ENCODE measurements around the gene IQCE.

Gene IQCE

DNA sequence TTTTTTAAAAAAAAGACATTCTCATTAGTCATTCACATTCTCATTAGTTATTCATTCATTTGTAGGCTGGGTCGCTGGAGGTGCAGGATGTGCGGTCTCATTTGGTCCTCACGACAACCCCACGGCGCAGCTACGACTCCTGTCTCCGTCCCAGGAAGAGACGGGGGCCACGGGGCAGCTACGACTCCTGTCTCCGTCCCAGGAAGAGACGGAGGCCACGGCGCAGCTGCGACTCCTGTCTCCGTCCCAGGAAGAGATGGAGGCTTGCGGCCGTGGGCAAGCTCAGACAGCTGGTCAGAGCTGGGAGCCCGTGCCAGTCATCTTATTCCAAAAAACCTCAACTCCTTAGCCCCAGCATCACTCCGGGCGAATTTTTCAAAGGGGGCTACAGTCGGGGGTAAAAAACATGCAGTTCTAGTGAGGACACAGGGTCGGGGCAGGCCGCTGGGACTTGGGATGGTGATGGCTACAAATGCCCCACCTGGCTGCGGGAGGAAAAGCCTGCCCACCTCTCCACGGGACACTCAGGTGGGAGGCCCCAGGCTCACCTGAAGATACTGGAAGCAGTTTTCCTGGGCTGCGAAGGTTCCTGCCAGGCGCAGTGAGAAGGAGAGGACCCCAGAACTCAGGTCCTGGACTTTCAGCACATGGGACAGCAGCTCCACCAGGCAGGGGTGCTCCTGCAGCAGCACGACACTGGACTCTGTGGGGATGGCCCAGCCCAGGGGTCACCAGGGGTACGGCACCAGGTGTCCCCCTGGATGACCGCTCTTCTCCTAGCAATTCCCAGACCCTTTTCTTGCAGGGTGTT, 11.8 kb upstream of the IQCE start:
- no peak overlapping the region for H3K14ac ChIP-seq (ENCODE audit: low read length)
- no peak overlapping the region for H3K18ac ChIP-seq (ENCODE audit: low read length)
- no peak overlapping the region for H2AFZ ChIP-seq (ENCODE audit: insufficient read depth, low read length, poor library complexity)
- no peak overlapping the region for H4K8ac ChIP-seq (ENCODE audit: low read depth, low read length)
- no peak overlapping the region for H2AK5ac ChIP-seq (ENCODE audit: low read length)
- H2BK120ac ChIP-seq (ENCODE audit: insufficient read depth, low read length, poor library complexity) = no peak overlapping the region
- no peak overlapping the region for H3K4me2 ChIP-seq (ENCODE audit: low read length)
- no peaks in the 10 kb centered on the region for H3K27me3 ChIP-seq (ENCODE audit: insufficient read depth, low read length)
- no peak overlapping the region for H3K27ac ChIP-seq (ENCODE audit: low read depth, low read length)
- H3K36me3 ChIP-seq (ENCODE audit: control insufficient read depth in 1 of 2, insufficient read depth in 2 of 2, low read length in 2 of 2) = peaks cover 53 to 55% of the 10 kb centered on the region in 2 experiments
- no peak overlapping the region for H3K23ac ChIP-seq (ENCODE audit: low read length)
- WGBS (ENCODE audit: extremely low coverage, insufficient coverage, insufficient read length) = no CpG with 5 or more reads among the region's 31 CpGs
- no peak overlapping the region for H4K12ac ChIP-seq (ENCODE audit: low read depth, low read length)
- H2BK12ac ChIP-seq (ENCODE audit: low read length) = no peak overlapping the region
- H3K4me3 ChIP-seq (ENCODE audit: low read depth, low read length) = no peak overlapping the region
- no peaks in the 10 kb centered on the region for H3K79me1 ChIP-seq (ENCODE audit: low read length)
- peak overlapping the region; percentile 18 for H3K9ac ChIP-seq (ENCODE audit: low read length)
- no peak overlapping the region for H3K4ac ChIP-seq (ENCODE audit: low read depth, low read length)
- H3K4me1 ChIP-seq (ENCODE audit: control insufficient read depth in 1 of 2, insufficient read depth in 2 of 2, low read length in 2 of 2) = no peaks in the 10 kb centered on the region
- H3K9me3 ChIP-seq (ENCODE audit: insufficient read depth, low read depth, low read length) = peaks cover 3% of the 10 kb centered on the region
- no peak overlapping the region for H2BK5ac ChIP-seq (ENCODE audit: low read depth, low read length, poor library complexity)
- no peak for DNase-seq
- no peaks in the 10 kb centered on the region for H3K79me2 ChIP-seq (ENCODE audit: control insufficient read depth, insufficient read depth, low read length, poor library complexity)
- no peak overlapping the region for H4K91ac ChIP-seq (ENCODE audit: low read depth, low read length)

DNA sequence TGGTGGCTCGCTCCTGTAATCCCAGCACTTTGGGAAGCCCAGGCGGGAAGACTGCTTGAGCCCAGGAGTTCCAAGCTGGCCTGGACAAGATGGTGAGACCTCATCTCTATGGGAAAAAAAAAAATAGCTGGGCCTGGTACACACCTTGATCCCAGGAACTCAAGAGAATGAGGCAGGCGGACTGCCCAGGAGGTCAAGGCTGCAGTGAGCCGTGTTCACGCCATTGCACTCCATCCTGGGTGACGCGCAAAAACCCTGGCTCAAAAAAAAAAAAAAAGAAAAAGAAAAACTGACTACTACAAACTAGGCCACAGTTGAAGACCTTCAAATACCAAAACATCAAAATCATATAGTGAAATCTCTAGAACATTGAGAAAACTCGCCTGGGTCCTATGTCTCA, 7.4 kb upstream of the IQCE start:
- H2BK12ac ChIP-seq (ENCODE audit: low read length) = no peak overlapping the region
- no peak overlapping the region for H3K18ac ChIP-seq (ENCODE audit: low read length)
- no peak overlapping the region for H4K8ac ChIP-seq (ENCODE audit: low read depth, low read length)
- no peak overlapping the region for H2BK5ac ChIP-seq (ENCODE audit: low read depth, low read length, poor library complexity)
- no peak overlapping the region for H2AFZ ChIP-seq (ENCODE audit: insufficient read depth, low read length, poor library complexity)
- H4K91ac ChIP-seq (ENCODE audit: low read depth, low read length) = no peak overlapping the region
- no peak overlapping the region for H4K12ac ChIP-seq (ENCODE audit: low read depth, low read length)
- no peak overlapping the region for H3K14ac ChIP-seq (ENCODE audit: low read length)
- peaks cover 6 to 8% of the 10 kb centered on the region in 2 experiments for H3K4me1 ChIP-seq (ENCODE audit: control insufficient read depth in 1 of 2, insufficient read depth in 2 of 2, low read length in 2 of 2)
- no peaks in the 10 kb centered on the region for H3K27me3 ChIP-seq (ENCODE audit: insufficient read depth, low read length)
- DNase-seq = no peak
- no peak overlapping the region for H3K4me3 ChIP-seq (ENCODE audit: low read depth, low read length)
- no peak overlapping the region for H2AK5ac ChIP-seq (ENCODE audit: low read length)
- no CpG with 5 or more reads among the region's 8 CpGs for WGBS (ENCODE audit: extremely low coverage, insufficient coverage, insufficient read length)
- no peak overlapping the region for H3K23ac ChIP-seq (ENCODE audit: low read length)
- H3K9me3 ChIP-seq (ENCODE audit: insufficient read depth, low read depth, low read length) = no peaks in the 10 kb centered on the region
- no peak overlapping the region for H3K4ac ChIP-seq (ENCODE audit: low read depth, low read length)
- no peak overlapping the region for H3K27ac ChIP-seq (ENCODE audit: low read depth, low read length)
- H3K79me1 ChIP-seq (ENCODE audit: low read length) = peaks cover 10% of the 10 kb centered on the region
- H3K79me2 ChIP-seq (ENCODE audit: control insufficient read depth, insufficient read depth, low read length, poor library complexity) = peaks cover 10% of the 10 kb centered on the region
- peaks cover 19 to 20% of the 10 kb centered on the region in 2 experiments for H3K36me3 ChIP-seq (ENCODE audit: control insufficient read depth in 1 of 2, insufficient read depth in 2 of 2, low read length in 2 of 2)
- no peak overlapping the region for H3K9ac ChIP-seq (ENCODE audit: low read length)
- no peak overlapping the region for H2BK120ac ChIP-seq (ENCODE audit: insufficient read depth, low read length, poor library complexity)
- H3K4me2 ChIP-seq (ENCODE audit: low read length) = no peak overlapping the region

DNA sequence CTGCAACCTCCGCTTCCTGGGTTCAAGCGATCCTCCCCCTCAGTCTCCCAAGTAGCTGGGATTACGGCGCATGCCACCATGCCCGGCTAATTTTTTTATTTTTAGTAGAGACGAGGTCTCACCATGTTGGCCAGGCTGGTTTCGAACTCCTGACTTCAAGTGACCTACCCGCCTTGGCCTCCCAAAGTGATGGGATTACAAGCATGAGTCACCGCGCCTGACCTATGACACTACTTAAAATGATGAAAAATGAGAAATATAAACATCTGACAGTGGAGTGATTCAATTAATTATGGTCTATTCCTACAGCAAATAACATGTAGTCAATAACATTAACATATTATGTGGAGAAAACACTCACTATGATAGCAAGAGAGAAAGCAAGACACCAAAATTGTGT, 5.7 kb upstream of the IQCE start:
- Histone ChIP-seq H3K23ac (ENCODE audit: low read length) (no peak overlapping the region), H3K36me3 (ENCODE audit: control insufficient read depth in 1 of 2, insufficient read depth in 2 of 2, low read length in 2 of 2) (peaks cover 4 to 9% of the 10 kb centered on the region in 2 experiments), H4K8ac (ENCODE audit: low read depth, low read length) (no peak overlapping the region), H2AK5ac (ENCODE audit: low read length) (no peak overlapping the region), H3K14ac (ENCODE audit: low read length) (no peak overlapping the region), H3K79me1 (ENCODE audit: low read length) (peaks cover 10% of the 10 kb centered on the region), H2BK5ac (ENCODE audit: low read depth, low read length, poor library complexity) (no peak overlapping the region), H3K4me2 (ENCODE audit: low read length) (no peak overlapping the region), H2BK120ac (ENCODE audit: insufficient read depth, low read length, poor library complexity) (no peak overlapping the region), H2BK12ac (ENCODE audit: low read length) (no peak overlapping the region), H3K4me1 (ENCODE audit: control insufficient read depth in 1 of 2, insufficient read depth in 2 of 2, low read length in 2 of 2) (peaks cover 6 to 8% of the 10 kb centered on the region in 2 experiments), H3K4me3 (ENCODE audit: low read depth, low read length) (no peak overlapping the region), H4K91ac (ENCODE audit: low read depth, low read length) (no peak overlapping the region), H3K18ac (ENCODE audit: low read length) (no peak overlapping the region), H3K79me2 (ENCODE audit: control insufficient read depth, insufficient read depth, low read length, poor library complexity) (peaks cover 10% of the 10 kb centered on the region), H4K12ac (ENCODE audit: low read depth, low read length) (no peak overlapping the region), H3K9ac (ENCODE audit: low read length) (no peak overlapping the region), H3K27me3 (ENCODE audit: insufficient read depth, low read length) (no peaks in the 10 kb centered on the region), H3K4ac (ENCODE audit: low read depth, low read length) (no peak overlapping the region), H2AFZ (ENCODE audit: insufficient read depth, low read length, poor library complexity) (no peak overlapping the region), H3K9me3 (ENCODE audit: insufficient read depth, low read depth, low read length) (no peaks in the 10 kb centered on the region), H3K27ac (ENCODE audit: low read depth, low read length) (no peak overlapping the region)
- no CpG with 5 or more reads among the region's 10 CpGs for WGBS (ENCODE audit: extremely low coverage, insufficient coverage, insufficient read length)
- DNase-seq = no peak

- Histone ChIP-seq H4K91ac (ENCODE audit: low read depth, low read length) (no peak overlapping the region), H3K23ac (ENCODE audit: low read length) (no peak overlapping the region), H3K4ac (ENCODE audit: low read depth, low read length) (peak overlapping the region; percentile 22), H4K12ac (ENCODE audit: low read depth, low read length) (no peak overlapping the region), H3K4me1 (ENCODE audit: control insufficient read depth in 1 of 2, insufficient read depth in 2 of 2, low read length in 2 of 2) (peaks cover 6 to 8% of the 10 kb centered on the region in 2 experiments), H3K36me3 (ENCODE audit: control insufficient read depth in 1 of 2, insufficient read depth in 2 of 2, low read length in 2 of 2) (peaks cover 2 to 3% of the 10 kb centered on the region in 2 experiments), H2AFZ (ENCODE audit: insufficient read depth, low read length, poor library complexity) (no peak overlapping the region), H2AK5ac (ENCODE audit: low read length) (no peak overlapping the region), H2BK12ac (ENCODE audit: low read length) (no peak overlapping the region), H3K27me3 (ENCODE audit: insufficient read depth, low read length) (no peaks in the 10 kb centered on the region), H3K9ac (ENCODE audit: low read length) (peak overlapping the region; percentile 36), H3K27ac (ENCODE audit: low read depth, low read length) (no peak overlapping the region), H3K4me3 (ENCODE audit: low read depth, low read length) (no peak overlapping the region), H3K4me2 (ENCODE audit: low read length) (peak overlapping the region; percentile 95), H3K9me3 (ENCODE audit: insufficient read depth, low read depth, low read length) (no peaks in the 10 kb centered on the region), H3K14ac (ENCODE audit: low read length) (no peak overlapping the region), H4K8ac (ENCODE audit: low read depth, low read length) (no peak overlapping the region), H2BK120ac (ENCODE audit: insufficient read depth, low read length, poor library complexity) (no peak overlapping the region), H2BK5ac (ENCODE audit: low read depth, low read length, poor library complexity) (no peak overlapping the region), H3K79me2 (ENCODE audit: control insufficient read depth, insufficient read depth, low read length, poor library complexity) (peaks cover 11% of the 10 kb centered on the region), H3K79me1 (ENCODE audit: low read length) (peaks cover 15% of the 10 kb centered on the region), H3K18ac (ENCODE audit: low read length) (no peak overlapping the region)
- no peak for DNase-seq
- WGBS (ENCODE audit: extremely low coverage, insufficient coverage, insufficient read length) = no CpG with 5 or more reads among the region's 16 CpGs
These were observed 4.8 kb upstream of the IQCE start for GRCh38 chr7:2553831-2554581.
